Keratinocyte (primary cell): ENCODE data around the gene CLRN3. TPM values are rescaled to one million over a fixed set of nuclear protein-coding genes. Genes with fewer than 3 reads are reported as not detected.

Experiments used
- DNase-seq: peaks from one replicate; pipeline ENCODE4 v3.0.0-alpha.2; 2011; ENCODE audit warnings: low read depth, missing footprints, low spot score
- FAIRE-seq: peaks from 2 replicates; lab custom pipeline; 2011; peaks lifted over from hg19 to GRCh38; lab: Jason Lieb, UNC
- H2AFZ ChIP-seq: 2 replicates; pipeline ENCODE4 v1.6.0; 2012; ENCODE audit warnings: low read length, control low read depth, inconsistent platforms; ENCODE audit not compliant: control insufficient read depth
- H3K27ac ChIP-seq: 2 replicates; pipeline ENCODE4 v1.5.1; 2011; ENCODE audit warnings: low read length; ENCODE audit not compliant: control insufficient read depth, insufficient read depth
- H3K27me3 ChIP-seq: 3 replicates; pipeline ENCODE4 v1.6.0; 2011; ENCODE audit warnings: low read length; ENCODE audit not compliant: control insufficient read depth, insufficient read depth; ENCODE audit errors: extremely low read depth
- H3K36me3 ChIP-seq, 2 experiments: 2 replicates in 1 of 2; 3 replicates in 1 of 2; pipeline ENCODE4 v1.5.1; 2011; ENCODE audit warnings: low read length in 2 of 2, mild to moderate bottlenecking in 1 of 2; ENCODE audit not compliant: control insufficient read depth in 2 of 2, insufficient read depth in 2 of 2; ENCODE audit errors: extremely low read depth in 1 of 2
- H3K4me1 ChIP-seq: 3 replicates; pipeline ENCODE4 v1.5.1; 2011; ENCODE audit warnings: low read length; ENCODE audit not compliant: control insufficient read depth, insufficient read depth; ENCODE audit errors: extremely low read depth
- H3K4me2 ChIP-seq: 3 replicates; pipeline ENCODE4 v1.6.0; 2011; ENCODE audit warnings: low read depth, low read length; ENCODE audit not compliant: control insufficient read depth, insufficient read depth; ENCODE audit errors: extremely low read depth
- H3K4me3 ChIP-seq, 3 experiments: fragments of 200-600 bp in 1 of 3; sonication (generic) in 1 of 3; 2 replicates in 2 of 3; 3 replicates in 1 of 3; pipeline ENCODE4 v1.5.1; 2011 to 2016; ENCODE audit warnings: low read length in 3 of 3, mild to moderate bottlenecking in 3 of 3, control low read depth in 2 of 3, inconsistent platforms in 1 of 3, low read depth in 1 of 3, mixed read lengths in 1 of 3, mixed run types in 1 of 3, moderate library complexity in 1 of 3; ENCODE audit not compliant: control insufficient read depth in 2 of 3, insufficient read depth in 2 of 3; ENCODE audit errors: extremely low read depth in 1 of 3
- H3K79me2 ChIP-seq: 2 replicates; pipeline ENCODE4 v1.6.0; 2012; ENCODE audit warnings: low read length; ENCODE audit not compliant: control insufficient read depth, insufficient read depth
- H3K9ac ChIP-seq: 3 replicates; pipeline ENCODE4 v1.6.0; 2011; ENCODE audit warnings: low read length; ENCODE audit not compliant: control insufficient read depth, insufficient read depth; ENCODE audit errors: extremely low read depth
- H3K9me1 ChIP-seq: 3 replicates; pipeline ENCODE4 v1.6.0; 2011; ENCODE audit warnings: low read length; ENCODE audit not compliant: control insufficient read depth, insufficient read depth; ENCODE audit errors: extremely low read depth
- H3K9me3 ChIP-seq: 2 replicates; pipeline ENCODE4 v1.5.1; 2012; ENCODE audit warnings: low read depth, low read length; ENCODE audit not compliant: control insufficient read depth
- H4K20me1 ChIP-seq: 3 replicates; pipeline ENCODE4 v1.6.0; 2011; ENCODE audit warnings: low read length; ENCODE audit not compliant: control insufficient read depth, insufficient read depth; ENCODE audit errors: extremely low read depth
- EZH2 ChIP-seq: IDR thresholded peaks from one replicate; pipeline ENCODE4 v1.6.1; 2012; ENCODE audit warnings: inconsistent platforms, mild to moderate bottlenecking, low read length, moderate library complexity
- dilution Hi-C: fragments of 300-500 bp; cut with MboI; formaldehyde crosslinking; loops from one replicate; pipeline ENCODE4 v1.7.0; 2020; ENCODE audit warnings: low sequenced_read_pairs; ENCODE audit not compliant: extremely low pct_ligation_motif_present
- polyA plus RNA-seq, 5 experiments: library from polyadenylated mRNA; depleted of rRNA in 3 of 5; stranded (reverse) in 3 of 5; stranded (forward) in 1 of 5; unstranded in 1 of 5; fragments of >200 nt; gene quantifications; 1 replicate in 1 of 5; 2 replicates in 3 of 5; 3 replicates in 1 of 5; pipeline versions ENCODE4 v1.2.1 to v1.2.3, GENCODE V29; 2011 to 2012; ENCODE audit warnings: missing spikeins in 2 of 5, low read depth in 1 of 5, low replicate concordance in 1 of 5
- TF ChIP-seq, protein P1 (sequence below), 3 experiments: IDR thresholded peaks in 1 of 3; conservative IDR thresholded peaks in 1 of 3; optimal IDR thresholded peaks in 1 of 3; 2 replicates in 2 of 3; 3 replicates in 1 of 3; pipeline versions ENCODE3 to v1.5.1; 2011; ENCODE audit warnings: low read length in 3 of 3, mild to moderate bottlenecking in 3 of 3, moderate library complexity in 2 of 3, control low read depth in 1 of 3, inconsistent platforms in 1 of 3; ENCODE audit not compliant: insufficient read depth in 2 of 3; ENCODE audit errors: extremely low read depth in 1 of 3

Gene CLRN3
- polyA plus RNA-seq, 1 donor (not counting 4 experiments of a cell fraction or from before 2014, with no cell fraction given), result not detected

- H3K9me3 ChIP-seq, result no peaks in the 10 kb centered on the region
- H3K9ac ChIP-seq, result no peak overlapping the region
- H3K36me3 ChIP-seq, result no peaks in the 10 kb centered on the region
- no peaks in the 10 kb centered on the region for H4K20me1 ChIP-seq
- H3K9me1 ChIP-seq, result no peaks in the 10 kb centered on the region
- no peak overlapping the region for H3K27ac ChIP-seq
- dilution Hi-C loops, result no loop called here
- TF ChIP-seq, protein P1, sequence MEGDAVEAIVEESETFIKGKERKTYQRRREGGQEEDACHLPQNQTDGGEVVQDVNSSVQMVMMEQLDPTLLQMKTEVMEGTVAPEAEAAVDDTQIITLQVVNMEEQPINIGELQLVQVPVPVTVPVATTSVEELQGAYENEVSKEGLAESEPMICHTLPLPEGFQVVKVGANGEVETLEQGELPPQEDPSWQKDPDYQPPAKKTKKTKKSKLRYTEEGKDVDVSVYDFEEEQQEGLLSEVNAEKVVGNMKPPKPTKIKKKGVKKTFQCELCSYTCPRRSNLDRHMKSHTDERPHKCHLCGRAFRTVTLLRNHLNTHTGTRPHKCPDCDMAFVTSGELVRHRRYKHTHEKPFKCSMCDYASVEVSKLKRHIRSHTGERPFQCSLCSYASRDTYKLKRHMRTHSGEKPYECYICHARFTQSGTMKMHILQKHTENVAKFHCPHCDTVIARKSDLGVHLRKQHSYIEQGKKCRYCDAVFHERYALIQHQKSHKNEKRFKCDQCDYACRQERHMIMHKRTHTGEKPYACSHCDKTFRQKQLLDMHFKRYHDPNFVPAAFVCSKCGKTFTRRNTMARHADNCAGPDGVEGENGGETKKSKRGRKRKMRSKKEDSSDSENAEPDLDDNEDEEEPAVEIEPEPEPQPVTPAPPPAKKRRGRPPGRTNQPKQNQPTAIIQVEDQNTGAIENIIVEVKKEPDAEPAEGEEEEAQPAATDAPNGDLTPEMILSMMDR (optimal IDR thresholded peaks at IDR 0.05 in 1 of 3, IDR thresholded peaks at IDR 0.05 in 1 of 3, conservative IDR thresholded peaks at IDR 0.05 in 1 of 3; ENCODE audit: extremely low read depth in 1 of 3, insufficient read depth in 2 of 3, low read length in 3 of 3), result no peak
- TF ChIP-seq EZH2, result no peak
- no peaks in the 10 kb centered on the region for H3K27me3 ChIP-seq
- DNase-seq (no peak), FAIRE-seq (no peak)
- no peak overlapping the region for H3K4me2 ChIP-seq
- H2AFZ ChIP-seq, result no peak overlapping the region
- H3K4me3 ChIP-seq, result no peak overlapping the region
- H3K4me1 ChIP-seq, result no peaks in the 10 kb centered on the region
- H3K79me2 ChIP-seq, result no peaks in the 10 kb centered on the region
Measured at GRCh38 chr10:127882391-127882790, 10.3 kb downstream of the CLRN3 start.

DNA sequence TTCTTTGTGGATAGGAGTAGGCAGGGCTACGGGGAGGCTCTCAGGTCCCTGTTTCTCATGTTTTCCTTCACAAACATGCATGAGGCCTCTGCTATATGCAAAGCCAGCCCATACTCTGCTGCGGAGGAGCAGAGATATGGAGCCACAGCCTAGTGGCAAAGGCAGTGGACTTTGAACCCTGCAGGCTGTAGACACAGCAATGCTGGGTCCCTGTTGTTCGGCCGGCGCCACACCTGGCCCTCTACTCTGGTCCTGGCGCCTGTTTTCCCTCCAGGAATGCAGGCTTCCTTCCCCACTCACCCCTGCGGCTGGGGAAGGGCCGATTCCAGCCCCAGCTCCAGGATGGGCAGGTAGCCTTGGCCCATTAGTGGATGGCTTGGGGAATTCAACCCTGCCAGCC, 11.5 kb downstream of the CLRN3 start:
- no peak for FAIRE-seq
- no peaks in the 10 kb centered on the region for H3K9me3 ChIP-seq
- no peak overlapping the region for H2AFZ ChIP-seq
- no peak for TF ChIP-seq EZH2
- TF ChIP-seq, protein P1 (optimal IDR thresholded peaks at IDR 0.05 in 1 of 3, IDR thresholded peaks at IDR 0.05 in 1 of 3, conservative IDR thresholded peaks at IDR 0.05 in 1 of 3; ENCODE audit: extremely low read depth in 1 of 3, insufficient read depth in 2 of 3, low read length in 3 of 3), result no peak
- H3K4me2 ChIP-seq, result no peak overlapping the region
- no peaks in the 10 kb centered on the region for H3K79me2 ChIP-seq
- no peak overlapping the region for H3K27ac ChIP-seq
- dilution Hi-C loops, result no loop called here
- no peaks in the 10 kb centered on the region for H3K9me1 ChIP-seq
- no peaks in the 10 kb centered on the region for H3K4me1 ChIP-seq
- no peaks in the 10 kb centered on the region for H3K36me3 ChIP-seq
- H3K27me3 ChIP-seq, result no peaks in the 10 kb centered on the region
- no peak overlapping the region for H3K9ac ChIP-seq
- no peaks in the 10 kb centered on the region for H4K20me1 ChIP-seq
- no peak overlapping the region for H3K4me3 ChIP-seq
- no peak for DNase-seq
